ENCODE measurements around the gene SLC9A3.

The SLC9A3 gene

DNA sequence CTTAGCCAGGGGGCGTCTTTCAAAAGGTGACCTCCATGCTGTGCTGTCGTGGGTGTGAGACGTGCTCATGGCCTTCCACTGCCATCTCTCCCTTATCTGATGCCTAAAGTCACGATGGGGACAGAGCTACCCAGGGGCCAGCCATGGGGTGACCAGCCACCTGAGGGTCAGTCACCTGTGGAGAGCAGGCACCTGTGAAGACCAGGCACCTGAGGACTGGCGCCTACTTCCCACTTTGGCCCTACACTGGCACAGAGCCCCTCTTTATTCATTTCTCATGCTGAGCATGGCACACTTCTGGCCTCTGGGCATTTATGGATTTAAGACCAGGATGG lies 87.6 kb downstream of the SLC9A3 start:
- TF ChIP-seq CTCF (IDR thresholded peaks at IDR 0.05; ENCODE audit: poor library complexity, severe bottlenecking): peak; percentile 31
- ATAC-seq (ENCODE audit: low read depth) (no peak), DNase-seq (ENCODE audit: low spot score) (no peak)
- no peaks in the 10 kb centered on the region for H3K4me1 ChIP-seq (ENCODE audit: insufficient read depth, poor library complexity, severe bottlenecking)
- no peaks in the 10 kb centered on the region for H3K36me3 ChIP-seq (ENCODE audit: low read depth)
- H3K4me3 ChIP-seq (ENCODE audit: severe bottlenecking): no peak overlapping the region
- H3K9me3 ChIP-seq (ENCODE audit: severe bottlenecking): no peaks in the 10 kb centered on the region
- H3K27me3 ChIP-seq (ENCODE audit: insufficient read depth, poor library complexity, severe bottlenecking): no peaks in the 10 kb centered on the region
- no peak overlapping the region for H3K27ac ChIP-seq (ENCODE audit: poor library complexity, severe bottlenecking)

- DNase-seq (ENCODE audit: low spot score) (peak; percentile 73), ATAC-seq (ENCODE audit: low read depth) (peak; percentile 76)
- Histone ChIP-seq H3K4me3 (ENCODE audit: severe bottlenecking) (no peak overlapping the region), H3K9me3 (ENCODE audit: severe bottlenecking) (no peaks in the 10 kb centered on the region), H3K27ac (ENCODE audit: poor library complexity, severe bottlenecking) (no peak overlapping the region), H3K4me1 (ENCODE audit: insufficient read depth, poor library complexity, severe bottlenecking) (no peaks in the 10 kb centered on the region), H3K27me3 (ENCODE audit: insufficient read depth, poor library complexity, severe bottlenecking) (no peaks in the 10 kb centered on the region), H3K36me3 (ENCODE audit: low read depth) (no peaks in the 10 kb centered on the region)
- peak; percentile 62 for TF ChIP-seq CTCF (IDR thresholded peaks at IDR 0.05; ENCODE audit: poor library complexity, severe bottlenecking)
These were observed 88.1 kb downstream of the SLC9A3 start for GRCh38 chr5:435961-436640.

DNA sequence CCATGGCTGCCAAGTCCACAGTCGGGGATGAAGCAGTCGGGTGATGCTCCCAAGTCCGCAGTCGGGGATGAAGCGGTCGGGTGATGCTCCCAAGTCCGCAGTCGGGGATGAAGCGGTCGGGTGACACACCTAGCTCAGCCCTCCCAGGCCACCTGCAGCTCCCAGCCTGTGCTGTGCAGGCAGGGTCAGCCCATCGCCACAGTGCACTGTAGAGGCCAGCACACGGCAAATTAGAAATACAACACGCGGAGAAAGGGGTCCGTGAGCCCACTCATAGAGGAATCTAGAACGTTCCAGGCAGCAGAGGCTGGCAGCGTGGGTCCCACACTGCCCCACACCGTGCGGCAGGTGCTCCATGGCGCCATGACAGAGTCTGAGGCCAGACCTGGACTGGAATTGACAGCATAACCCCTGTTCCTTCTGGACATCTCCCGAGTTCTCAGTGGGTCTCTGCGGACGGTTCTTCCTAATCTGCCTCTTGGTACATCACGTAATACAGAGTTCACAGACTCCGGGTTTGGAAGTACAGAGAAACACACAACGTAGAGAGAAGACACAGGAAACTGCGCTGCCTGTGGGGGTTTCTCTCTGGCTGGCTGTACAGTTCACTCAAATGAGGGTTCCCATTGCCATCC lies 89.0 kb downstream of the SLC9A3 start:
- TF ChIP-seq CTCF (IDR thresholded peaks at IDR 0.05; ENCODE audit: poor library complexity, severe bottlenecking): no peak
- peak; percentile 42 for DNase-seq (ENCODE audit: low spot score)
- H3K27ac ChIP-seq (ENCODE audit: poor library complexity, severe bottlenecking): no peak overlapping the region
- no peak for ATAC-seq (ENCODE audit: low read depth)
- no peaks in the 10 kb centered on the region for H3K27me3 ChIP-seq (ENCODE audit: insufficient read depth, poor library complexity, severe bottlenecking)
- H3K36me3 ChIP-seq (ENCODE audit: low read depth): no peaks in the 10 kb centered on the region
- no peaks in the 10 kb centered on the region for H3K4me1 ChIP-seq (ENCODE audit: insufficient read depth, poor library complexity, severe bottlenecking)
- no peak overlapping the region for H3K4me3 ChIP-seq (ENCODE audit: severe bottlenecking)
- no peaks in the 10 kb centered on the region for H3K9me3 ChIP-seq (ENCODE audit: severe bottlenecking)

- ATAC-seq (ENCODE audit: low read depth): no peak
- no peak for TF ChIP-seq CTCF (IDR thresholded peaks at IDR 0.05; ENCODE audit: poor library complexity, severe bottlenecking)
- H3K27me3 ChIP-seq (ENCODE audit: insufficient read depth, poor library complexity, severe bottlenecking): no peaks in the 10 kb centered on the region
- H3K4me1 ChIP-seq (ENCODE audit: insufficient read depth, poor library complexity, severe bottlenecking): peaks cover 3% of the 10 kb centered on the region
- no peaks in the 10 kb centered on the region for H3K36me3 ChIP-seq (ENCODE audit: low read depth)
- DNase-seq (ENCODE audit: low spot score): no peak
- H3K9me3 ChIP-seq (ENCODE audit: severe bottlenecking): no peaks in the 10 kb centered on the region
- no peak overlapping the region for H3K4me3 ChIP-seq (ENCODE audit: severe bottlenecking)
- no peak overlapping the region for H3K27ac ChIP-seq (ENCODE audit: poor library complexity, severe bottlenecking)
These were observed 89.7 kb downstream of the SLC9A3 start for GRCh38 chr5:434443-435146.
